Measurements from ENCODE around the gene DAP. TPM values are rescaled to one million over a fixed set of nuclear protein-coding genes. Genes with fewer than 3 reads are reported as not detected.
"Not testable (repeated sequence)": the region's sequence is repeated elsewhere in the genome, so short reads cannot be mapped to it uniquely, and the experiment has no call there.

Gene DAP
- total and polyA plus RNA-seq, 2 of the 4 experiments (the other 2 are of a cell fraction) = 49.6 to 189 TPM

DNA sequence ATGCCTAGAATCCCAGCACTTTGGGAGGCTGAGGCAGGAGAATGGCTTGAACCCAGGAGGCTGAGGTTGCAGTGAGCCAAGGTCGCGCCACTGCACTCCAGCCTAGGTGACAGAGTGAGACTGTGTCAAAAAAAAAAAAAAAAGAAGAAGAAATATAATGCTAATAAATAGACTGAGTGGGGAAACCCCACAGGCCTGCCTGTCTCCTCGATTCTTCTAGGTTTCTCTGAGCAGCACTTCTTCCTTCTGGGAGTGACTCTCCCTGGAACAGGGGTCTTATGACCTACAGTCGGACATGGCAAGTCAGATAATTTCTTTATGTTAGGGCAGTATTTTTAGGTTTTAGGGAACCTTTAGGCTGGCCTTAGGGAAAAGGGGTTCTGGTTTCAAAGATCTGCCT lies 130.3 kb downstream of the DAP start:
- H3K56ac ChIP-seq (ENCODE audit: extremely low read depth, insufficient read depth, low read length); H3K18ac ChIP-seq (ENCODE audit: low read depth, low read length); H2BK20ac ChIP-seq (ENCODE audit: low read depth, low read length); H4K91ac ChIP-seq (ENCODE audit: insufficient read depth, low read depth, low read length); H3K36me3 ChIP-seq (ENCODE audit: control insufficient read depth, insufficient read depth, low read length); H3K9ac ChIP-seq (ENCODE audit: low read depth, low read length); H3K14ac ChIP-seq (replicated peaks; ENCODE audit: low read depth, low read length); H2AK9ac ChIP-seq (replicated peaks; ENCODE audit: low read depth, low read length, poor library complexity); H3K9me1 ChIP-seq (ENCODE audit: insufficient read depth, low read length); H2AFZ ChIP-seq (replicated peaks; ENCODE audit: low read length, poor library complexity); H3K4me3 ChIP-seq (ENCODE audit: insufficient read depth, low read depth, low read length); H3K4ac ChIP-seq (ENCODE audit: low read depth, low read length); H3K4me2 ChIP-seq (ENCODE audit: low read depth, low read length); DNase-seq; H4K5ac ChIP-seq (ENCODE audit: low read depth, low read length); H2BK120ac ChIP-seq (ENCODE audit: low read depth, low read length); BruUV-seq (replicated peaks); H2AK5ac ChIP-seq (ENCODE audit: low read depth, low read length); H2BK15ac ChIP-seq (ENCODE audit: low read depth, low read length); H3K27me3 ChIP-seq (ENCODE audit: control insufficient read depth, insufficient read depth, low read length); H3K9me3 ChIP-seq (ENCODE audit: control insufficient read depth, insufficient read depth, low read length); H4K8ac ChIP-seq (ENCODE audit: low read depth in 2 of 2, low read length in 2 of 2); dilution Hi-C loops (cut with HindIII; ENCODE audit: low sequenced_read_pairs, unreplicated experiment); intact Hi-C loops (cut with micrococcal nuclease); H2BK5ac ChIP-seq (ENCODE audit: low read depth, low read length, poor library complexity, severe bottlenecking); CTCF ChIA-PET; ATAC-seq (ENCODE audit: low read depth); H3K27ac ChIP-seq (ENCODE audit: insufficient read depth, low read length); POLR2A ChIA-PET (ENCODE audit: unreplicated experiment): not testable (repeated sequence)
- peak overlapping the region; percentile 19; the same call in 1 of the 2 replicates for H3K23ac ChIP-seq (ENCODE audit: low read depth, low read length)
- in situ Hi-C loops (cut with MboI; ENCODE audit: low sequenced_read_pairs) = loop anchor here (5.0 kb wide), 1 partner anchor 178 kb away; no protein-coding TSS in a partner anchor
- H3K4me1 ChIP-seq (ENCODE audit: control insufficient read depth, insufficient read depth, low read length) = peaks cover 14% of the 10 kb centered on the region
- WGBS, 2 experiments (ENCODE audit: extremely low coverage in 2 of 2, insufficient read length in 1 of 2) = no CpG with 5 or more reads among the region's 4 CpGs
- H4K20me1 ChIP-seq (ENCODE audit: insufficient read depth, low read length) = peaks cover 35% of the 10 kb centered on the region
- peaks cover 13 to 75% of the 10 kb centered on the region in 2 experiments for H3K79me1 ChIP-seq (ENCODE audit: low read depth in 1 of 2, low read length in 2 of 2)
